Progenitor cell of endocrine pancreas (in vitro differentiated cells): ENCODE measurements around the gene NXPH1. TPM values are rescaled to one million over a fixed set of nuclear protein-coding genes. Genes with fewer than 3 reads are reported as not detected.

ENCODE experiments used
- DNase-seq: peaks from one replicate; pipeline ENCODE4 v3.0.0; 2021; ENCODE audit warnings: low spot score; ENCODE audit not compliant: unreplicated experiment
- H3K27ac Mint-ChIP-seq: 2 replicates; pipeline ENCODE4 v1.8.0; 2021; ENCODE audit warnings: mild to moderate bottlenecking, moderate library complexity, mixed read lengths
- H3K27me3 Mint-ChIP-seq: 2 replicates; pipeline ENCODE4 v1.8.0; 2021; ENCODE audit warnings: mixed read lengths
- H3K36me3 Mint-ChIP-seq: 2 replicates; pipeline ENCODE4 v1.8.0; 2022; ENCODE audit warnings: mixed read lengths; ENCODE audit not compliant: insufficient read depth
- H3K4me1 Mint-ChIP-seq: 2 replicates; pipeline ENCODE4 v1.8.0; 2021; ENCODE audit warnings: low read depth, mixed read lengths
- H3K4me3 Mint-ChIP-seq: 2 replicates; pipeline ENCODE4 v1.8.0; 2021; ENCODE audit warnings: low read depth, mild to moderate bottlenecking, moderate library complexity, mixed read lengths
- H3K9me3 Mint-ChIP-seq: 2 replicates; pipeline ENCODE4 v1.8.0; 2021; ENCODE audit warnings: low read depth, mixed read lengths
- CTCF ChIP-seq: fragments of 200-600 bp; sonication (generic); IDR thresholded peaks from one replicate; pipeline ENCODE4 v1.5.0; 2021; ENCODE audit warnings: antibody characterized with exemption, mild to moderate bottlenecking; ENCODE audit not compliant: unreplicated experiment
- total RNA-seq: library from RNA; stranded (reverse); gene quantifications from 2 replicates; pipeline ENCODE4 v1.2.1, GENCODE V29; 2021

NXPH1 gene
- total RNA-seq, 1 donor from 2014 or later = not detected

GRCh38 chr7:8597565-8597964, 164.2 kb downstream of the NXPH1 start:
- no peak overlapping the region for H3K27ac Mint-ChIP-seq
- H3K4me3 Mint-ChIP-seq = no peak overlapping the region
- H3K27me3 Mint-ChIP-seq = no peaks in the 10 kb centered on the region
- no peaks in the 10 kb centered on the region for H3K36me3 Mint-ChIP-seq
- DNase-seq = no peak
- peaks cover 4% of the 10 kb centered on the region for H3K4me1 Mint-ChIP-seq
- TF ChIP-seq CTCF = no peak
- no peaks in the 10 kb centered on the region for H3K9me3 Mint-ChIP-seq

GRCh38 chr7:8601121-8601520, 167.7 kb downstream of the NXPH1 start:
- no peaks in the 10 kb centered on the region for H3K27me3 Mint-ChIP-seq
- H3K4me3 Mint-ChIP-seq = no peak overlapping the region
- no peak for TF ChIP-seq CTCF
- H3K36me3 Mint-ChIP-seq = no peaks in the 10 kb centered on the region
- H3K9me3 Mint-ChIP-seq = no peaks in the 10 kb centered on the region
- H3K4me1 Mint-ChIP-seq = no peaks in the 10 kb centered on the region
- DNase-seq = no peak
- H3K27ac Mint-ChIP-seq = no peak overlapping the region

- no peak overlapping the region for H3K27ac Mint-ChIP-seq
- no peaks in the 10 kb centered on the region for H3K36me3 Mint-ChIP-seq
- no peak for DNase-seq
- H3K4me3 Mint-ChIP-seq = no peak overlapping the region
- H3K9me3 Mint-ChIP-seq = no peaks in the 10 kb centered on the region
- TF ChIP-seq CTCF = no peak
- H3K27me3 Mint-ChIP-seq = no peaks in the 10 kb centered on the region
- no peaks in the 10 kb centered on the region for H3K4me1 Mint-ChIP-seq
Observed at GRCh38 chr7:8605221-8605620, 171.8 kb downstream of the NXPH1 start.

- H3K4me3 Mint-ChIP-seq = no peak overlapping the region
- TF ChIP-seq CTCF = no peak
- DNase-seq = no peak
- no peaks in the 10 kb centered on the region for H3K9me3 Mint-ChIP-seq
- no peak overlapping the region for H3K27ac Mint-ChIP-seq
- no peaks in the 10 kb centered on the region for H3K27me3 Mint-ChIP-seq
- no peaks in the 10 kb centered on the region for H3K36me3 Mint-ChIP-seq
- H3K4me1 Mint-ChIP-seq = peaks cover 4% of the 10 kb centered on the region
Observed at GRCh38 chr7:8612584-8612983, 179.2 kb downstream of the NXPH1 start.

- no peak for TF ChIP-seq CTCF
- Mint-ChIP-seq H3K36me3 (no peaks in the 10 kb centered on the region), H3K4me1 (peaks cover 4% of the 10 kb centered on the region), H3K9me3 (no peaks in the 10 kb centered on the region), H3K4me3 (no peak overlapping the region), H3K27me3 (no peaks in the 10 kb centered on the region), H3K27ac (no peak overlapping the region)
- no peak for DNase-seq
Observed at GRCh38 chr7:8613191-8613590, 179.8 kb downstream of the NXPH1 start.
